GM19099 (cell line): ENCODE results near the gene CERS4.
A peak's percentile ranks its signal among the peaks of the same experiment; 100 is the strongest.

Experiments used
- POLR2A ChIP-seq: IDR thresholded peaks from 3 replicates; pipeline ENCODE4 v1.6.1; 2011; ENCODE audit warnings: low read depth; ENCODE audit not compliant: insufficient read length; ENCODE audit errors: extremely low read depth

The CERS4 gene

GRCh38 chr19:8231073-8231604 lies 22.0 kb downstream of the CERS4 start:
- TF ChIP-seq POLR2A = no peak

GRCh38 chr19:8233370-8233769 lies 24.2 kb downstream of the CERS4 start:
- TF ChIP-seq POLR2A = no peak

GRCh38 chr19:8237026-8237425 lies 27.9 kb downstream of the CERS4 start:
- no peak for TF ChIP-seq POLR2A

- no peak for TF ChIP-seq POLR2A
These were observed 29.1 kb downstream of the CERS4 start for GRCh38 chr19:8238251-8238650.

- no peak for TF ChIP-seq POLR2A
These were observed 30.5 kb downstream of the CERS4 start for GRCh38 chr19:8239528-8240273.

- TF ChIP-seq POLR2A = peak; percentile 31
These were observed 31.4 kb downstream of the CERS4 start for GRCh38 chr19:8240274-8241229.

GRCh38 chr19:8241646-8242045 lies 32.5 kb downstream of the CERS4 start:
- no peak for TF ChIP-seq POLR2A

GRCh38 chr19:8242211-8242821 lies 33.1 kb downstream of the CERS4 start:
- TF ChIP-seq POLR2A = no peak

- TF ChIP-seq POLR2A = no peak
These were observed 34.0 kb downstream of the CERS4 start for GRCh38 chr19:8243146-8243545.

- TF ChIP-seq POLR2A = no peak
These were observed 35.3 kb downstream of the CERS4 start for GRCh38 chr19:8244442-8244841.

GRCh38 chr19:8245869-8246835 lies 37.0 kb downstream of the CERS4 start:
- TF ChIP-seq POLR2A = no peak

- no peak for TF ChIP-seq POLR2A
These were observed 39.5 kb downstream of the CERS4 start for GRCh38 chr19:8248348-8249328.

GRCh38 chr19:8250596-8250995 lies 41.4 kb downstream of the CERS4 start:
- TF ChIP-seq POLR2A = no peak
